ENCODE results near the gene RASL10A. TPM values are rescaled to one million over a fixed set of nuclear protein-coding genes. Genes with fewer than 3 reads are reported as not detected.

Gene RASL10A
- total and polyA plus RNA-seq, 2 experiments from 2014 or later = 1.6 to 3.0 TPM

DNA sequence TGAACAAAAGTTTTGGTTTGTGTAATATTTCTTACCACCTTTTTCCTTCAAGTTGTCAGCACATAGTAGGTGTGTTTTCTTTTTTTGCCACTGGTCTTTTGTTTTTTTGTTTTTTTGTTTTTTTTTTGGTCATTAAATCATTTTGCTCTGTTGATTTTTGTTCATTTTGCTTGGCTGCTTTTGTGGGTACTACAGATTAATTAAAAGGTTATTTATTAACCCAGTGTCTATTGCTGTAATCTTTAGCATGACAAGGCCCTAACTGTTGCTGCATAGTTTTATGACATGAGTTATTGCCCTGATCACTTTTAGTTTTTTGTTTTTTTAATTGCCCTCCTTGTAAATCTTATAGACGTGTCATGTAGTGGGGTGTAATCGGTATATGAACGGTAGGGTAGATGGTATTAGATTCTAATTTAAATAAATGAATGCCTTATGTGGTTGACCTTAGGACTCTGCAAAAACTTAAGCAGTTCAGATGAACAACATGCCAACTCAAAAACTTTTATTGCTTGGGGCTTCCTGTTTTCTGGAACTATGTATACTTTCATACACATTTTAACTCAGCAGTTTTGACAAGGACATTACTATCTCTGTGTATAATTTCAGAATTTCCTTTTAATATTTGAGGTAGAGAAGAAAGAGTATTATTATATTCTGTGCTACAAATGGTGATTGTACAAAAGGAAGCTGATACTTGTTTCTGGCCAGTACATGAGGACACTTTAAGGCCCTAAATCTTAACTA lies 39.5 kb downstream of the RASL10A start:
- peaks cover 100% of the 10 kb centered on the region for H3K79me2 ChIP-seq (replicated peaks; ENCODE audit: insufficient read depth)
- no peak overlapping the region for H2AFZ ChIP-seq
- no peak overlapping the region for H3K27ac ChIP-seq (ENCODE audit: low read depth)
- H3K27me3 Mint-ChIP-seq (ENCODE audit: insufficient read depth, low read depth, poor library complexity) = peaks cover 3% of the 10 kb centered on the region
- DNase-seq (ENCODE audit: low spot score) (no peak), ATAC-seq (no peak)
- no peaks in the 10 kb centered on the region for H3K9me3 Mint-ChIP-seq
- H3K4me1 Mint-ChIP-seq = peaks cover 14% of the 10 kb centered on the region
- H3K36me3 ChIP-seq (ENCODE audit: insufficient read depth) = peaks cover 79% of the 10 kb centered on the region
- TF ChIP-seq POLR2AphosphoS5 (IDR thresholded peaks at IDR 0.05; ENCODE audit: low read depth) (no peak), EZH2phosphoT487 (IDR thresholded peaks at IDR 0.05; ENCODE audit: unreplicated experiment) (no peak), EZH2 (IDR thresholded peaks at IDR 0.05; ENCODE audit: low read depth, unreplicated experiment) (no peak), REST (IDR thresholded peaks at IDR 0.05; ENCODE audit: unreplicated experiment) (no peak), JUNB (IDR thresholded peaks at IDR 0.05; ENCODE audit: unreplicated experiment) (no peak), ZNF114 (CRISPR knock-in tag; IDR thresholded peaks at IDR 0.05) (no peak), ZNF331 (CRISPR knock-in tag; IDR thresholded peaks at IDR 0.05; ENCODE audit: low read depth) (no peak), STAT1 (IDR thresholded peaks at IDR 0.05; ENCODE audit: unreplicated experiment) (no peak), NANOG (IDR thresholded peaks at IDR 0.05; ENCODE audit: borderline replicate concordance) (no peak), ZNF462 (CRISPR knock-in tag; IDR thresholded peaks at IDR 0.05) (no peak), CREB1 (CRISPR knock-in tag; IDR thresholded peaks at IDR 0.05; ENCODE audit: low read depth) (no peak)
- TF ChIP-seq, protein P1, sequence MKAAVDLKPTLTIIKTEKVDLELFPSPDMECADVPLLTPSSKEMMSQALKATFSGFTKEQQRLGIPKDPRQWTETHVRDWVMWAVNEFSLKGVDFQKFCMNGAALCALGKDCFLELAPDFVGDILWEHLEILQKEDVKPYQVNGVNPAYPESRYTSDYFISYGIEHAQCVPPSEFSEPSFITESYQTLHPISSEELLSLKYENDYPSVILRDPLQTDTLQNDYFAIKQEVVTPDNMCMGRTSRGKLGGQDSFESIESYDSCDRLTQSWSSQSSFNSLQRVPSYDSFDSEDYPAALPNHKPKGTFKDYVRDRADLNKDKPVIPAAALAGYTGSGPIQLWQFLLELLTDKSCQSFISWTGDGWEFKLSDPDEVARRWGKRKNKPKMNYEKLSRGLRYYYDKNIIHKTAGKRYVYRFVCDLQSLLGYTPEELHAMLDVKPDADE (IDR thresholded peaks at IDR 0.05) = no peak
- TF ChIP-seq, protein P2, sequence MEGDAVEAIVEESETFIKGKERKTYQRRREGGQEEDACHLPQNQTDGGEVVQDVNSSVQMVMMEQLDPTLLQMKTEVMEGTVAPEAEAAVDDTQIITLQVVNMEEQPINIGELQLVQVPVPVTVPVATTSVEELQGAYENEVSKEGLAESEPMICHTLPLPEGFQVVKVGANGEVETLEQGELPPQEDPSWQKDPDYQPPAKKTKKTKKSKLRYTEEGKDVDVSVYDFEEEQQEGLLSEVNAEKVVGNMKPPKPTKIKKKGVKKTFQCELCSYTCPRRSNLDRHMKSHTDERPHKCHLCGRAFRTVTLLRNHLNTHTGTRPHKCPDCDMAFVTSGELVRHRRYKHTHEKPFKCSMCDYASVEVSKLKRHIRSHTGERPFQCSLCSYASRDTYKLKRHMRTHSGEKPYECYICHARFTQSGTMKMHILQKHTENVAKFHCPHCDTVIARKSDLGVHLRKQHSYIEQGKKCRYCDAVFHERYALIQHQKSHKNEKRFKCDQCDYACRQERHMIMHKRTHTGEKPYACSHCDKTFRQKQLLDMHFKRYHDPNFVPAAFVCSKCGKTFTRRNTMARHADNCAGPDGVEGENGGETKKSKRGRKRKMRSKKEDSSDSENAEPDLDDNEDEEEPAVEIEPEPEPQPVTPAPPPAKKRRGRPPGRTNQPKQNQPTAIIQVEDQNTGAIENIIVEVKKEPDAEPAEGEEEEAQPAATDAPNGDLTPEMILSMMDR (conservative IDR thresholded peaks at IDR 0.05; ENCODE audit: low read depth in 2 of 2) = no peak
- H3K27me3 ChIP-seq (ENCODE audit: insufficient read depth) = no peaks in the 10 kb centered on the region
- H3F3A ChIP-seq (replicated peaks; ENCODE audit: low read depth) = peaks cover 18% of the 10 kb centered on the region
- peaks cover 76% of the 10 kb centered on the region for H4K20me1 ChIP-seq (replicated peaks; ENCODE audit: insufficient read depth)
- H3K4me1 ChIP-seq (ENCODE audit: insufficient read depth) = peaks cover 6% of the 10 kb centered on the region; the same call in 1 of the 2 replicates
- H3K27ac Mint-ChIP-seq = peak overlapping the region; percentile 9; the same call in 1 of the 2 replicates
- H3K36me3 Mint-ChIP-seq (ENCODE audit: low read depth) = peaks cover 98% of the 10 kb centered on the region
- no peaks in the 10 kb centered on the region for H3K9me2 ChIP-seq (ENCODE audit: insufficient read depth)
- no peak overlapping the region for H3K4me2 ChIP-seq
- H3K4me3 Mint-ChIP-seq = no peak overlapping the region
- H3K4me3 ChIP-seq = no peak overlapping the region

Measured in GM23338 (cell line).